Measurements from ENCODE around the gene MAN1C1. TPM values are rescaled to one million over a fixed set of nuclear protein-coding genes. Genes with fewer than 3 reads are reported as not detected.

MAN1C1 gene
- total and polyA plus RNA-seq, 3 experiments from 2014 or later: 2.8 to 5.6 (median 3.6) TPM

- Histone ChIP-seq H3K9me3 (ENCODE audit: low read length) (no peaks in the 10 kb centered on the region), H3K27ac (ENCODE audit: low read depth, low read length) (no peak overlapping the region), H3K36me3 (ENCODE audit: insufficient read depth, low read length) (no peaks in the 10 kb centered on the region), H3K4me3 (ENCODE audit: low read length) (no peak overlapping the region), H3K27me3 (ENCODE audit: insufficient read depth, low read length, poor library complexity, severe bottlenecking) (no peaks in the 10 kb centered on the region), H3K4me1 (ENCODE audit: insufficient read depth, low read length) (peaks cover 45% of the 10 kb centered on the region)
- Mint-ChIP-seq H3K4me1 (peaks cover 32 to 40% (median 39%) of the 10 kb centered on the region in 3 donors), H3K4me3 (peak overlapping the region in 6 of 7 donors; percentile 5 to 61 (median 28)), H3K9me3 (no peaks in the 10 kb centered on the region), H3K27ac (peak overlapping the region in 7 of 8 donors; percentile 11 to 78 (median 47)), H3K36me3 (peaks cover 0 to 1% (median 0%) of the 10 kb centered on the region in 3 donors), H3K27me3 (no peaks in the 10 kb centered on the region)
- CTCF ChIA-PET: no interaction called here
- POLR2A ChIA-PET: interaction anchor here (0.5 kb wide), 1 partner anchor 87 kb away, joined by 3 read pairs; no protein-coding TSS in a partner anchor
- DNase-seq: peak in 3 of 5 donors; percentile 26 to 63 (median 42)
These were observed 95.1 kb downstream of the MAN1C1 start for GRCh38 chr1:25711555-25712298.

- ChIA-PET POLR2A (no interaction called here), CTCF (no interaction called here)
- peak overlapping the region in 2 of 8 donors; percentile 19 to 61 for H3K27ac Mint-ChIP-seq
- H3K4me3 Mint-ChIP-seq: no peak overlapping the region
- no peaks in the 10 kb centered on the region for H3K27me3 Mint-ChIP-seq
- H3K9me3 Mint-ChIP-seq: no peaks in the 10 kb centered on the region
- Histone ChIP-seq H3K36me3 (ENCODE audit: insufficient read depth, low read length) (no peaks in the 10 kb centered on the region), H3K4me1 (ENCODE audit: insufficient read depth, low read length) (peaks cover 40% of the 10 kb centered on the region), H3K4me3 (ENCODE audit: low read length) (no peak overlapping the region), H3K9me3 (ENCODE audit: low read length) (no peaks in the 10 kb centered on the region), H3K27me3 (ENCODE audit: insufficient read depth, low read length, poor library complexity, severe bottlenecking) (no peaks in the 10 kb centered on the region), H3K27ac (ENCODE audit: low read depth, low read length) (no peak overlapping the region)
- H3K36me3 Mint-ChIP-seq: peaks cover 0 to 1% (median 0%) of the 10 kb centered on the region in 3 donors
- no peak for DNase-seq
- peaks cover 32 to 40% (median 39%) of the 10 kb centered on the region in 3 donors for H3K4me1 Mint-ChIP-seq
These were observed 95.8 kb downstream of the MAN1C1 start for GRCh38 chr1:25712299-25712970.

DNA sequence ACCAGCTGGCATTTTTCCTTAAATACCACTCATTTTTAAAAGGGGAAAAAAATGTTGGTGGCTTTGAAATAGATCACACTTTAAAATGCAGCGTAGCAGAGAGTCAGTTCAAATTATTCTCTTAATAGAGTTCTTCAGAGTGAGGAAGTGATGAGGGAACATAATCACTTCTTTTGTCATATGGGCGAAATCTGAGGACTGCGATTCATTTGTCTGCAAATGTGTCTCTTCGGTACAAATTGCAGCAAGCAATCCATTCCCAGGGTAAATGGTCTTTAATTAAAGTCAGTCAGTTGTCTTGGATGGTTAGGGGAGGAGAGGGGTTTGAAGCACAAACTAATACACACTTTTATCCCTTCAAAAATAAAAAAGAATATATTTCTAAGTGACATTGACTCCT is 97.4 kb downstream of the MAN1C1 start:
- ChIA-PET POLR2A (no interaction called here), CTCF (interaction anchor here (1.0 kb wide), 1 partner anchor 46 kb away, joined by 3 read pairs; no protein-coding TSS in a partner anchor)
- Mint-ChIP-seq H3K4me1 (peaks cover 28 to 33% (median 33%) of the 10 kb centered on the region in 3 donors), H3K9me3 (peaks cover 0 to 3% (median 0%) of the 10 kb centered on the region in 5 donors), H3K27ac (peak overlapping the region in 1 of 8 donors; percentile 42), H3K4me3 (no peak overlapping the region), H3K27me3 (no peaks in the 10 kb centered on the region), H3K36me3 (peaks cover 0 to 8% (median 0%) of the 10 kb centered on the region in 3 donors)
- no peak overlapping the region for H3K27ac ChIP-seq (ENCODE audit: low read depth, low read length)
- H3K4me3 ChIP-seq (ENCODE audit: low read length): no peak overlapping the region
- no peak for DNase-seq
- H3K36me3 ChIP-seq (ENCODE audit: insufficient read depth, low read length): no peaks in the 10 kb centered on the region
- no peaks in the 10 kb centered on the region for H3K9me3 ChIP-seq (ENCODE audit: low read length)
- H3K4me1 ChIP-seq (ENCODE audit: insufficient read depth, low read length): peaks cover 33% of the 10 kb centered on the region
- no peaks in the 10 kb centered on the region for H3K27me3 ChIP-seq (ENCODE audit: insufficient read depth, low read length, poor library complexity, severe bottlenecking)

GRCh38 chr1:25714372-25714931 is 97.9 kb downstream of the MAN1C1 start:
- peaks cover 0 to 3% (median 0%) of the 10 kb centered on the region in 5 donors for H3K9me3 Mint-ChIP-seq
- peaks cover 33% of the 10 kb centered on the region for H3K4me1 ChIP-seq (ENCODE audit: insufficient read depth, low read length)
- H3K4me3 ChIP-seq (ENCODE audit: low read length): no peak overlapping the region
- peaks cover 28 to 33% (median 33%) of the 10 kb centered on the region in 3 donors for H3K4me1 Mint-ChIP-seq
- no peak for DNase-seq
- no peaks in the 10 kb centered on the region for H3K27me3 ChIP-seq (ENCODE audit: insufficient read depth, low read length, poor library complexity, severe bottlenecking)
- ChIA-PET POLR2A (no interaction called here), CTCF (interaction anchor here (1.0 kb wide), 1 partner anchor 45 kb away, joined by 3 read pairs; no protein-coding TSS in a partner anchor)
- no peak overlapping the region for H3K4me3 Mint-ChIP-seq
- H3K9me3 ChIP-seq (ENCODE audit: low read length): no peaks in the 10 kb centered on the region
- H3K27me3 Mint-ChIP-seq: no peaks in the 10 kb centered on the region
- H3K36me3 ChIP-seq (ENCODE audit: insufficient read depth, low read length): no peaks in the 10 kb centered on the region
- no peak overlapping the region for H3K27ac ChIP-seq (ENCODE audit: low read depth, low read length)
- no peak overlapping the region for H3K27ac Mint-ChIP-seq
- H3K36me3 Mint-ChIP-seq: peaks cover 0 to 8% (median 0%) of the 10 kb centered on the region in 3 donors

GRCh38 chr1:25715888-25716287 is 99.3 kb downstream of the MAN1C1 start:
- Mint-ChIP-seq H3K9me3 (peaks cover 0 to 3% (median 0%) of the 10 kb centered on the region in 5 donors), H3K4me1 (peaks cover 23 to 24% (median 24%) of the 10 kb centered on the region in 3 donors)

GRCh38 chr1:25716320-25716719 is 99.7 kb downstream of the MAN1C1 start:
- no peaks in the 10 kb centered on the region for H3K27me3 ChIP-seq (ENCODE audit: insufficient read depth, low read length, poor library complexity, severe bottlenecking)
- peaks cover 19 to 20% (median 19%) of the 10 kb centered on the region in 3 donors for H3K4me1 Mint-ChIP-seq
- H3K4me3 Mint-ChIP-seq: no peak overlapping the region
- H3K27me3 Mint-ChIP-seq: no peaks in the 10 kb centered on the region
- ChIA-PET CTCF (interaction anchor here (1.3 kb wide), 1 partner anchor 18 kb away, joined by 3 read pairs; no protein-coding TSS in a partner anchor), POLR2A (no interaction called here)
- no peak for DNase-seq
- peaks cover 0 to 8% (median 2%) of the 10 kb centered on the region in 3 donors for H3K36me3 Mint-ChIP-seq
- H3K36me3 ChIP-seq (ENCODE audit: insufficient read depth, low read length): no peaks in the 10 kb centered on the region
- H3K27ac Mint-ChIP-seq: peak overlapping the region in 1 of 8 donors; percentile 33
- peaks cover 26% of the 10 kb centered on the region for H3K4me1 ChIP-seq (ENCODE audit: insufficient read depth, low read length)
- H3K9me3 Mint-ChIP-seq: peaks cover 0 to 3% (median 0%) of the 10 kb centered on the region in 5 donors
- no peak overlapping the region for H3K27ac ChIP-seq (ENCODE audit: low read depth, low read length)
- no peak overlapping the region for H3K4me3 ChIP-seq (ENCODE audit: low read length)
- H3K9me3 ChIP-seq (ENCODE audit: low read length): no peaks in the 10 kb centered on the region

More at GRCh38 chr1:25715888-25716287, 99.3 kb downstream of the MAN1C1 start:
- Histone ChIP-seq H3K36me3 (ENCODE audit: insufficient read depth, low read length) (no peaks in the 10 kb centered on the region), H3K9me3 (ENCODE audit: low read length) (no peaks in the 10 kb centered on the region), H3K27me3 (ENCODE audit: insufficient read depth, low read length, poor library complexity, severe bottlenecking) (no peaks in the 10 kb centered on the region), H3K27ac (ENCODE audit: low read depth, low read length) (no peak overlapping the region), H3K4me1 (ENCODE audit: insufficient read depth, low read length) (peaks cover 31% of the 10 kb centered on the region), H3K4me3 (ENCODE audit: low read length) (no peak overlapping the region)
- POLR2A ChIA-PET: no interaction called here
- H3K27ac Mint-ChIP-seq: no peak overlapping the region
- H3K27me3 Mint-ChIP-seq: no peaks in the 10 kb centered on the region
- H3K36me3 Mint-ChIP-seq: peaks cover 0 to 8% (median 2%) of the 10 kb centered on the region in 3 donors
- CTCF ChIA-PET: interaction anchor here (1.3 kb wide), 1 partner anchor 18 kb away, joined by 3 read pairs; no protein-coding TSS in a partner anchor
- DNase-seq: no peak
- no peak overlapping the region for H3K4me3 Mint-ChIP-seq

DNA sequence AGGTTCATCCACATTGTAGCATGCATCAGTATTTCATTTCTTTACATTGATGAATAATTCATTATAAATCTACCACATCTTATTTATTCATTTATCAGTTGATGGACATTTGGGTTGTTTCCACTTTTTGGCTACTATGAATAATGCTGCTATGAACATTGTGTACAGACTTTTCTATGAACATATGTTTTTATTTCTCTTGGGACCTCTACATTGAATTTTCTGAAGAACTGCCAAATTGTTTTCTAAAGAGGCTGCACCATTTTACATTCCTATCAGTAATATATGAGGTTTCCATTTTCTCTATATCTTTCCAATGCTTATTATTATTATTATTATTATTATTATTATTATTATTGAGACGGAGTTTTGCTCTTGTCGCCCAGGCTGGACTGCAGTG is 102.1 kb downstream of the MAN1C1 start:
- CTCF ChIA-PET: no interaction called here
- POLR2A ChIA-PET: no interaction called here
- H3K9me3 ChIP-seq (ENCODE audit: low read length): no peaks in the 10 kb centered on the region

More for the DNA sequence above, 102.1 kb downstream of the MAN1C1 start:
- H3K4me1 ChIP-seq (ENCODE audit: insufficient read depth, low read length): peaks cover 24% of the 10 kb centered on the region
- Mint-ChIP-seq H3K36me3 (peaks cover 0 to 9% (median 8%) of the 10 kb centered on the region in 3 donors), H3K27me3 (no peaks in the 10 kb centered on the region), H3K4me3 (no peak overlapping the region), H3K27ac (no peak overlapping the region), H3K9me3 (peaks cover 0 to 3% (median 0%) of the 10 kb centered on the region in 5 donors), H3K4me1 (peaks cover 7 to 25% (median 8%) of the 10 kb centered on the region in 3 donors)
- no peak for DNase-seq
- no peaks in the 10 kb centered on the region for H3K27me3 ChIP-seq (ENCODE audit: insufficient read depth, low read length, poor library complexity, severe bottlenecking)
- no peaks in the 10 kb centered on the region for H3K36me3 ChIP-seq (ENCODE audit: insufficient read depth, low read length)
- H3K4me3 ChIP-seq (ENCODE audit: low read length): no peak overlapping the region
- no peak overlapping the region for H3K27ac ChIP-seq (ENCODE audit: low read depth, low read length)
